IMR-90 (cell line): ENCODE results near the gene SAFB2. TPM values are rescaled to one million over a fixed set of nuclear protein-coding genes. Genes with fewer than 3 reads are reported as not detected.

ENCODE experiments used
- ATAC-seq: fragments of 200-7000 bp; cut with Tn5 transposase; 2 replicates; pipeline ENCODE4 v1.9.1; 2020; ENCODE audit warnings: low read depth, mild to moderate bottlenecking, moderate library complexity
- BruUV-seq: library from RNA; stranded (reverse); fragments of 400-500 nt; replicated peaks from 2 replicates; lab custom pipeline; 2021; lab: Mats Ljungman, UMichigan
- CTCF ChIA-PET: fragments of 300-600 bp; formaldehyde crosslinking; extraction: SDS; loops from one replicate; lab custom pipeline; 2021; ENCODE audit warnings: antibody characterized with exemption; lab: Yijun Ruan, JAX
- POLR2A ChIA-PET: fragments of 300-600 bp; sonication (Branson Sonifier 250); formaldehyde crosslinking; loops from one replicate; lab custom pipeline; 2022; ENCODE audit warnings: antibody characterized with exemption; ENCODE audit not compliant: unreplicated experiment; lab: Charles Lee
- DNase-seq: peaks from one replicate; pipeline ENCODE4 v3.0.0; 2013
- H2AFZ ChIP-seq: replicated peaks from 2 replicates; pipeline ENCODE3; 2013; ENCODE audit warnings: low read length, mild to moderate bottlenecking; ENCODE audit not compliant: poor library complexity
- H2AK5ac ChIP-seq: 2 replicates; pipeline ENCODE4 v1.6.1; 2013; ENCODE audit warnings: low read depth, low read length, inconsistent platforms
- H2AK9ac ChIP-seq: replicated peaks from 2 replicates; pipeline ENCODE3; 2013; ENCODE audit warnings: mild to moderate bottlenecking, low read depth, low read length, moderate library complexity; ENCODE audit not compliant: poor library complexity
- H2BK120ac ChIP-seq: 2 replicates; pipeline ENCODE4 v1.6.1; 2013; ENCODE audit warnings: low read depth, low read length, inconsistent platforms
- H2BK15ac ChIP-seq: 3 replicates; pipeline ENCODE4 v1.6.1; 2013; ENCODE audit warnings: low read depth, low read length, inconsistent platforms
- H2BK20ac ChIP-seq: 2 replicates; pipeline ENCODE4 v1.6.1; 2013; ENCODE audit warnings: low read depth, mild to moderate bottlenecking, inconsistent platforms, low read length, moderate library complexity
- H2BK5ac ChIP-seq: 2 replicates; pipeline ENCODE4 v1.6.1; 2013; ENCODE audit warnings: mild to moderate bottlenecking, low read depth, low read length, inconsistent platforms; ENCODE audit not compliant: poor library complexity, severe bottlenecking
- H3K14ac ChIP-seq: replicated peaks from 2 replicates; pipeline ENCODE4 v1.6.1; 2013; ENCODE audit warnings: low read depth, low read length, inconsistent platforms
- H3K18ac ChIP-seq: 2 replicates; pipeline ENCODE4 v1.6.1; 2013; ENCODE audit warnings: low read depth, low read length, control low read depth
- H3K23ac ChIP-seq: 2 replicates; pipeline ENCODE4 v1.6.1; 2013; ENCODE audit warnings: low read depth, low read length, inconsistent platforms
- H3K27ac ChIP-seq: 2 replicates; pipeline ENCODE4 v1.5.1; 2013; ENCODE audit warnings: mild to moderate bottlenecking, control low read depth, low read length; ENCODE audit not compliant: insufficient read depth
- H3K27me3 ChIP-seq: 2 replicates; pipeline ENCODE4 v1.6.1; 2013; ENCODE audit warnings: low read length; ENCODE audit not compliant: control insufficient read depth, insufficient read depth
- H3K36me3 ChIP-seq: 2 replicates; pipeline ENCODE4 v1.6.1; 2013; ENCODE audit warnings: low read length, mixed read lengths; ENCODE audit not compliant: control insufficient read depth, insufficient read depth
- H3K4ac ChIP-seq: 2 replicates; pipeline ENCODE4 v1.6.1; 2013; ENCODE audit warnings: low read depth, low read length, inconsistent platforms
- H3K4me1 ChIP-seq: 2 replicates; pipeline ENCODE4 v1.6.1; 2013; ENCODE audit warnings: low read length, mixed read lengths; ENCODE audit not compliant: control insufficient read depth, insufficient read depth
- H3K4me2 ChIP-seq: 2 replicates; pipeline ENCODE4 v1.6.1; 2013; ENCODE audit warnings: low read depth, mild to moderate bottlenecking, control low read depth, low read length, moderate library complexity
- H3K4me3 ChIP-seq: 2 replicates; pipeline ENCODE4 v1.5.1; 2013; ENCODE audit warnings: low read depth, mild to moderate bottlenecking, control low read depth, low read length, moderate library complexity; ENCODE audit not compliant: insufficient read depth
- H3K56ac ChIP-seq: 2 replicates; pipeline ENCODE4 v1.6.1; 2013; ENCODE audit warnings: low read length, inconsistent platforms; ENCODE audit not compliant: insufficient read depth; ENCODE audit errors: extremely low read depth
- H3K79me1 ChIP-seq, 2 experiments: 2 replicates each; pipeline ENCODE4 v1.6.1; 2013; ENCODE audit warnings: low read length in 2 of 2, inconsistent platforms in 1 of 2, low read depth in 1 of 2
- H3K9ac ChIP-seq: 2 replicates; pipeline ENCODE4 v1.6.1; 2013; ENCODE audit warnings: low read depth, low read length, control low read depth
- H3K9me1 ChIP-seq: 2 replicates; pipeline ENCODE4 v1.6.1; 2013; ENCODE audit warnings: low read length, inconsistent platforms; ENCODE audit not compliant: insufficient read depth
- H3K9me3 ChIP-seq: 2 replicates; pipeline ENCODE4 v1.6.1; 2013; ENCODE audit warnings: low read length; ENCODE audit not compliant: control insufficient read depth, insufficient read depth
- H4K20me1 ChIP-seq: 2 replicates; pipeline ENCODE4 v1.6.1; 2013; ENCODE audit warnings: low read length, inconsistent platforms; ENCODE audit not compliant: insufficient read depth
- H4K5ac ChIP-seq: 2 replicates; pipeline ENCODE4 v1.6.1; 2013; ENCODE audit warnings: mild to moderate bottlenecking, low read depth, low read length, control low read depth
- H4K8ac ChIP-seq, 2 experiments: 2 replicates each; pipeline ENCODE4 v1.6.1; 2013; ENCODE audit warnings: low read depth in 2 of 2, low read length in 2 of 2, control low read depth in 1 of 2, inconsistent platforms in 1 of 2
- H4K91ac ChIP-seq: 2 replicates; pipeline ENCODE4 v1.6.1; 2013; ENCODE audit warnings: low read depth, low read length, inconsistent platforms; ENCODE audit not compliant: insufficient read depth
- BHLHE40 ChIP-seq: fragments of 150-350 bp; IDR thresholded peaks from 2 replicates; pipeline ENCODE4 v1.6.1; 2016; ENCODE audit warnings: mild to moderate bottlenecking, low read depth, low read length
- CEBPB ChIP-seq: IDR thresholded peaks from 2 replicates; pipeline ENCODE4 v1.6.1; 2012; ENCODE audit warnings: low read depth, low read length, improper control_type of control experiment
- CTCF ChIP-seq: conservative IDR thresholded peaks from 2 replicates; pipeline ENCODE4 v1.5.1; 2012; ENCODE audit warnings: mild to moderate bottlenecking, low read depth, low read length, improper control_type of control experiment
- ELK1 ChIP-seq: fragments of 150-350 bp; IDR thresholded peaks from 2 replicates; pipeline ENCODE4 v1.6.1; 2016; ENCODE audit warnings: low read depth, mild to moderate bottlenecking, low read length, moderate library complexity, borderline replicate concordance
- FOS ChIP-seq: fragments of 150-350 bp; IDR thresholded peaks from 2 replicates; pipeline ENCODE4 v1.6.1; 2016; ENCODE audit warnings: low read depth, low read length
- MAFK ChIP-seq: IDR thresholded peaks from 2 replicates; pipeline ENCODE4 v1.6.1; 2012; ENCODE audit warnings: low read depth, low read length, improper control_type of control experiment
- MAZ ChIP-seq: IDR thresholded peaks from 2 replicates; pipeline ENCODE4 v1.6.1; 2012; ENCODE audit warnings: low read depth, mild to moderate bottlenecking, low read length, improper control_type of control experiment, moderate library complexity, borderline replicate concordance
- MXI1 ChIP-seq: IDR thresholded peaks from 2 replicates; pipeline ENCODE4 v1.6.1; 2012; ENCODE audit warnings: low read depth, mild to moderate bottlenecking, low read length, moderate library complexity, borderline replicate concordance
- NFE2L2 ChIP-seq: fragments of 150-350 bp; IDR thresholded peaks from 2 replicates; pipeline ENCODE4 v1.6.1; 2016; ENCODE audit warnings: low read depth, mild to moderate bottlenecking, low read length
- POLR2A ChIP-seq: IDR thresholded peaks from 2 replicates; pipeline ENCODE4 v1.6.1; 2012; ENCODE audit warnings: mild to moderate bottlenecking, low read depth, low read length
- RAD21 ChIP-seq: IDR thresholded peaks from 2 replicates; pipeline ENCODE4 v1.6.1; 2012; ENCODE audit warnings: low read length, improper control_type of control experiment
- RCOR1 ChIP-seq: IDR thresholded peaks from 2 replicates; pipeline ENCODE4 v1.6.1; 2012; ENCODE audit warnings: mild to moderate bottlenecking, low read length, improper control_type of control experiment; ENCODE audit not compliant: insufficient replicate concordance
- RFX5 ChIP-seq: IDR thresholded peaks from 2 replicates; pipeline ENCODE4 v1.8.0; 2012; ENCODE audit warnings: low read depth, mild to moderate bottlenecking, low read length, moderate library complexity
- USF2 ChIP-seq: fragments of 150-350 bp; IDR thresholded peaks from 2 replicates; pipeline ENCODE4 v1.6.1; 2017; ENCODE audit warnings: mild to moderate bottlenecking, antibody characterized with exemption, low read length, low read depth
- WGBS, 2 experiments: methylation state at CpG; one replicate each; pipeline versions ENCODE4 v1.1.5 to v1.1.7; 2013; ENCODE audit warnings: missing lambda C conversion rate in 2 of 2; ENCODE audit not compliant: insufficient read length in 1 of 2; ENCODE audit errors: extremely low coverage in 2 of 2; 5-methylcytosine and 5-hydroxymethylcytosine counted together
- dilution Hi-C: fragments of 300-500 bp; cut with HindIII; formaldehyde crosslinking; loops from one replicate; pipeline ENCODE4 v1.14.3; 2018; ENCODE audit warnings: low sequenced_read_pairs; ENCODE audit not compliant: unreplicated experiment
- in situ Hi-C: fragments of 300-500 bp; cut with MboI; formaldehyde crosslinking; loops from 3 replicates; pipeline ENCODE4 v1.14.3; 2019; ENCODE audit warnings: low sequenced_read_pairs, inconsistent platforms, mixed read lengths
- intact Hi-C: fragments of 100-400 bp; cut with micrococcal nuclease; formaldehyde crosslinking; loops from 2 replicates; pipeline ENCODE4 v1.10.0; 2022
- polyA plus RNA-seq, 3 experiments: library from polyadenylated mRNA; depleted of rRNA; stranded (reverse); fragments of >200 nt; gene quantifications; 2 replicates each; pipeline ENCODE4 v1.2.3, GENCODE V29; 2012; ENCODE audit warnings: low replicate concordance in 1 of 3
- total RNA-seq: library from RNA; depleted of rRNA; stranded (reverse); fragments of >200 nt; gene quantifications from 2 replicates; pipeline ENCODE4 v1.2.3, GENCODE V29; 2012

SAFB2 gene
- total and polyA plus RNA-seq, 2 of the 4 experiments (the other 2 are of a cell fraction), result 11.8 to 26.2 TPM

GRCh38 chr19:5586300-5587070, 36.1 kb downstream of the SAFB2 start:
- no peaks in the 10 kb centered on the region for H3K9me1 ChIP-seq
- ChIA-PET POLR2A (no interaction called here), CTCF (interaction anchor here (0.7 kb wide), 1 partner anchor 134 kb away, joined by 4 read pairs; no protein-coding TSS in a partner anchor)
- BruUV-seq, result no TSS peak
- no peak overlapping the region for H3K56ac ChIP-seq
- H3K27ac ChIP-seq, result no peak overlapping the region
- no peak overlapping the region for H4K91ac ChIP-seq
- H3K79me1 ChIP-seq, result peaks cover 0 to 13% of the 10 kb centered on the region in 2 experiments; a peak in 2 of 4 replicates
- H3K9me3 ChIP-seq, result no peaks in the 10 kb centered on the region
- no peaks in the 10 kb centered on the region; the same call in none of the 2 replicates for H4K20me1 ChIP-seq
- H4K8ac ChIP-seq, result no peak overlapping the region
- H3K14ac ChIP-seq, result no peak overlapping the region
- H2AK9ac ChIP-seq, result no peak overlapping the region
- intact Hi-C loops (no loop called here), in situ Hi-C loops (no loop called here), dilution Hi-C loops (no loop called here)
- peak overlapping the region; percentile 18 for H2AFZ ChIP-seq
- no peak overlapping the region for H2AK5ac ChIP-seq
- no peak overlapping the region for H3K18ac ChIP-seq
- ATAC-seq (no peak; the same call in 1 of the 2 replicates), DNase-seq (no peak)
- no peaks in the 10 kb centered on the region for H3K4me1 ChIP-seq
- H4K5ac ChIP-seq, result no peak overlapping the region
- H2BK5ac ChIP-seq, result no peak overlapping the region
- H3K4me3 ChIP-seq, result no peak overlapping the region
- no peak overlapping the region for H3K4me2 ChIP-seq
- WGBS, 2 experiments, result 77% methylated on average over 9 of the region's 26 CpGs; no CpG with 5 or more reads in 1 of the 2 experiments
- no peak overlapping the region for H3K4ac ChIP-seq
- no peak overlapping the region for H2BK120ac ChIP-seq
- no peak overlapping the region for H2BK15ac ChIP-seq
- no peaks in the 10 kb centered on the region for H3K27me3 ChIP-seq
- peaks cover 51% of the 10 kb centered on the region for H3K36me3 ChIP-seq
- H2BK20ac ChIP-seq, result no peak overlapping the region
- no peak overlapping the region for H3K9ac ChIP-seq
- TF ChIP-seq ELK1 (no peak), USF2 (no peak), MAZ (no peak), BHLHE40 (no peak), CTCF (no peak), CEBPB (no peak), MXI1 (no peak), RFX5 (no peak), MAFK (no peak), RCOR1 (no peak), NFE2L2 (no peak), RAD21 (no peak), POLR2A (no peak), FOS (no peak)
- no peak overlapping the region for H3K23ac ChIP-seq
